ENCODE data around the gene MSANTD4. TPM values are rescaled to one million over a fixed set of nuclear protein-coding genes. Genes with fewer than 3 reads are reported as not detected.
"Not testable (repeated sequence)": the region's sequence is repeated elsewhere in the genome, so short reads cannot be mapped to it uniquely, and the experiment has no call there.

The MSANTD4 gene
- 58.7 TPM for total RNA-seq

DNA sequence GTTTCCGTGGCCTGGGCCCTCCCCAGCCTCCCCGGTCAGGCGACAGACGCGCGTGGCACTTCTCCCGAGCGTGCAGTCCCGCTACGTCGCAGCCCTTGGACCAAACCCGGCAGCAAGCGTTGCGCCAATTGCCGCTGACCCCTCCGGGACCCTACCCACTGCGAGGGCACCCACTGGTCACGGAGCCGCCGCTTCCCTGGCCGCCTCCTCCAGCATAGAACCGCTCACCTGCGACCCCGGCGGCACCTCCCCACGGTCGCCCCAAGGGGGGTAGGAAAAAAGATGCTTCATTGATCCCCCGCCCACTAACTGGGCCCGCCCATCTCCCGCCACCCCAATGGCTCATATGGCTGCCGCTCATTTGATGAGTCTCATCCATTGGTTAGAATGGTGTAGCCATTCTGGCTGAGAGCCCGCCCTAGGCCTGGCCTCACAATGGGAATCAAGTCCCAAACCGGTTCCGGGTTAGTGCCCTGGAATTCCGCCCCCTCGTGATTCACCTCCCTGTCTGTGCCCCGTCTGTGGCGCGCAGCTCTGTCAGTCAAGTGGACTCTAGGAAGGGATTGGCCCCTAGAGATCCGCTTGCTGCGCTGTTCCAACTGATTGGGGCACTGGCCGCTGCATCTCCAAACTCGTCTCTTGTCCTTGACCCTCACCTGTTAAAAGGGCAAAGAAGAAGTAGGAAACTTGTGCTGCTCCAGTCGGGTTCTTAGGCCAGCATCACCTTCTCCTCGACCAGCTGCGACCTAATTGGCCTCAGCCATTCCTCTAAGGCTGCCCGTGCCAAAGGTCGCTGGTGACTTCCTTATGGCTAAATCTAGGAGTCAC is at the start of gene MSANTD4:
Gene MSANTD4, minus strand, starts transcription at position 274 of the 828 bp plus-strand sequence. CDS start 11,323 bp downstream, outside the sequence.
- FAIRE-seq: peak; percentile 96
- DNase-seq (ENCODE audit: low spot score in 2 of 2): peak; percentile 85 to 91

- FAIRE-seq: no peak
- no peak for DNase-seq (ENCODE audit: low spot score in 2 of 2)
Observed at GRCh38 chr11:106070606-106071005, 48.6 kb upstream of the MSANTD4 start.

GRCh38 chr11:106063009-106063408 is 41.0 kb upstream of the MSANTD4 start:
- DNase-seq (ENCODE audit: low spot score in 2 of 2) (no peak), FAIRE-seq (no peak)

- FAIRE-seq: no peak
- no peak for DNase-seq (ENCODE audit: low spot score in 2 of 2)
Observed at GRCh38 chr11:106061954-106062949, 40.2 kb upstream of the MSANTD4 start.

- DNase-seq (ENCODE audit: low spot score in 2 of 2) (no peak), FAIRE-seq (no peak)
Observed at GRCh38 chr11:106061249-106061784, 39.3 kb upstream of the MSANTD4 start.

DNA sequence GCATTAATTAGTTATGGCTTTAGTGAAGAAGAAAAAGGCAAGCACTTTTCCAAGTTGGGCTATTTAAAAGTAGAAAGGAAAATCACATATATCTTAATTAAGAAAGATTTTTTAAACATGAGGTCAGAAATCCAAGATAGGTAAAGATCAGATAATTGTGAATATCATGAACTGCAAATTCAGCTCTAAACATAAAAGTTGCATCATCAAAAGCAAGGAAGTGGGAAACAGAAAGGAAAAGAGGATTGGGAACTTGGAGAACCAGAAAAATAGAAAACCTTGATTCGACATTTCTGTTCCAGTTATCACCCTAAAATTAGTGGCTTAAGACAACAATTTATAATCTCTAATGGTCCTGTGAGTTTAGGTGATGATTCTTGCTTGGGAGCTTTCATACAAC is 37.6 kb upstream of the MSANTD4 start:
- FAIRE-seq: no peak
- no peak for DNase-seq (ENCODE audit: low spot score in 2 of 2)

DNA sequence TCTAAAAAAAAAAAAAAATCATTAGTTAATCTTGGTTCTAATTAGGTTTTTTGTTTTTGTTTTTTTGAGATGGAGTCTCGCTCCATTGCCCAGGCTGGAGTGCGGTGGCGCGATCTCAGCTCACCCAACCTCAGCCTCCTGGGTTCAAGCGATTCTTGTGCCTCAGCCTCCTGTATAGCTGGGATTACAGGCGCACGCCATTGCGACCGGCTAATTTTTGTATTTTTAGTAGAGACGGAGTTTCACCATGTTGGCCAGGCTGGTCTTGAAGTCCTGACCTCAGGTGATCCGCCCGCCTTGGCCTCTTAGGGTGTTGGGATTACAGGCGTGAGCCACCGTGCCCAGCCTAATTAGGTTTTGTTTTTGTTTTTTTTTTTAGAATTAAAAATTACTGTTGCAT is 36.3 kb upstream of the MSANTD4 start:
- FAIRE-seq: not testable (repeated sequence)

GRCh38 chr11:106051103-106051502 is 29.1 kb upstream of the MSANTD4 start:
- no peak for FAIRE-seq
- no peak for DNase-seq (ENCODE audit: low spot score in 2 of 2)

More for the DNA sequence above, 36.3 kb upstream of the MSANTD4 start:
- not testable (repeated sequence) for DNase-seq (ENCODE audit: low spot score in 2 of 2)

- DNase-seq (ENCODE audit: low spot score in 2 of 2) (no peak), FAIRE-seq (no peak)
Observed at GRCh38 chr11:106049727-106050476, 27.9 kb upstream of the MSANTD4 start.

DNA sequence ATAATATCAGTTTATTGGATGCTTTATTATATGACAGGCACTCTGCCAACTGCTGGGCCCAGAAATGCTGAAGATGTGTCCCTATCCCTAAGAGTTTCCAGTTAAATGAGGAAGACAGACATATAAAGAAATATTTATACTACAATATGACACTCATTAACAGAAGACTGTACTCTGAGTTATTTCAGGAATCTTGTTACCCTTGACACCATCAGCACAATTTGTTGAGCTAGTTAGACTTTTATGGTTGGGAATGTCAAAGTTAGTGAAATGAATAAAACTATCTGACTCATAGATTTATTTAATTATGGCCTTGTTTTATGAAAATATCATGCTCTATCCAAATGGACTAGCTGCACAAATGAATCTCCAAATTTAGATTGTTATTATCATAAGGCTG is 25.6 kb upstream of the MSANTD4 start:
- no peak for FAIRE-seq
- DNase-seq (ENCODE audit: low spot score in 2 of 2): no peak

- DNase-seq (ENCODE audit: low spot score in 2 of 2) (no peak), FAIRE-seq (no peak)
Observed at GRCh38 chr11:106043540-106043939, 21.5 kb upstream of the MSANTD4 start.

- DNase-seq (ENCODE audit: low spot score in 2 of 2) (no peak), FAIRE-seq (no peak)
Observed at GRCh38 chr11:106032861-106033260, 10.8 kb upstream of the MSANTD4 start.

- FAIRE-seq (no peak), DNase-seq (ENCODE audit: low spot score in 2 of 2) (no peak)
Observed at GRCh38 chr11:106031936-106032335, 9.9 kb upstream of the MSANTD4 start.

GRCh38 chr11:106031202-106031810 is 9.3 kb upstream of the MSANTD4 start:
- no peak for DNase-seq (ENCODE audit: low spot score in 2 of 2)
- no peak for FAIRE-seq

GRCh38 chr11:106030609-106031008 is 8.6 kb upstream of the MSANTD4 start:
- DNase-seq (ENCODE audit: low spot score in 2 of 2): no peak
- no peak for FAIRE-seq

GRCh38 chr11:106022795-106023275 is 795 bp upstream of the MSANTD4 start:
- FAIRE-seq: no peak
- no peak for DNase-seq (ENCODE audit: low spot score in 2 of 2)

DNA sequence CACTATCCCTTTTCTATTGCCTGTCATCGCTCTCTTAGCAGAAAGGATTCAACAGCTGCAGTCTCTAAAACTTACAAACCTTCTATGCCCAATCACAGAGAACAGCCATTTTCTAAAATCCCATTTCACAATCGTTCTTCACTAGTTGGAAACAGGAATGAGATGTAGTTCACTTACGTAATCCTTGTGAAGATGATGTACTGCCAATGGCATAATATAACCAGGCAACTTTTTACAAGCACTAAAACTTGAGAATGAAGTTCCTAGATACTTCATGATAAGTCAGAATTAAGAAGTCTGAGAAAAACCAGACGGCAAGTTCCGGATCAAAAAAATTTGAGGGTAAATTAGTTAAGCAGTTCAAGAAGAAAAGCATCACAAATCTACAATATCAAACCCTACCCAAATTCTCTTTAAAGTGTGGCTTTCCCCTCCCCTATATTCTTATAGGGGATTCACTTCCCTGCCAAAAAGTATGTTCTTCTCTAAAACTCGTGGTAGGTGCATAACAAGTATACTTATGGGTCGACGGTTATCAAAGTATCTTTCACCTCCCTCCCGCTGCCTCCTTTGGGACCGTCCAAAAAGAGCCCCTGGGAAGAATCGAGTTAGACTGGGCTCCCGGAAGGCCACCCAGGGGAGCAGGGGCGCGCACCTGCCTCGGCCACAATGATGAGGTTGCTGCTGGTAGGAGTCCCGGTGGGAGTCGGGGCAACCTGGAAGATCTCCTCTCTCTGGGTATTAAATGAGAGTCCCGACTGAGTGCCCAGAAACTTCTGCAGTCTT is 666 bp downstream of the MSANTD4 start:
- DNase-seq (ENCODE audit: low spot score in 2 of 2): peak in 1 of 2 donors; percentile 11
- FAIRE-seq: no peak

- FAIRE-seq: no peak
- DNase-seq (ENCODE audit: low spot score in 2 of 2): no peak
Observed at GRCh38 chr11:106017093-106017492, 4.9 kb downstream of the MSANTD4 start.

GRCh38 chr11:106015066-106015465 is 7.0 kb downstream of the MSANTD4 start:
- FAIRE-seq: no peak
- DNase-seq (ENCODE audit: low spot score in 2 of 2): no peak
